ENCODE measurements around the gene FNBP1. TPM values are rescaled to one million over a fixed set of nuclear protein-coding genes. Genes with fewer than 3 reads are reported as not detected.
"Not testable (repeated sequence)": the region's sequence is repeated elsewhere in the genome, so short reads cannot be mapped to it uniquely, and the experiment has no call there.

The FNBP1 gene
- total and polyA plus RNA-seq, 5 donors: 10.8 to 27.5 (median 26.3) TPM

- ATAC-seq: peak; percentile 72 to 83
- WGBS: 74% methylated on average over 8 of the region's 8 CpGs
- intact Hi-C loops (cut with DNase I): loop anchor here in 1 of 4 donors (10.0 kb wide), 1 partner anchor 147 kb away; the partner anchor contains the start of gene FNBP1
- no peak overlapping the region for H3K27ac ChIP-seq (ENCODE audit: low read length)
- no peaks in the 10 kb centered on the region for H3K4me1 ChIP-seq (ENCODE audit: control insufficient read depth, insufficient read depth, low read length)
- no peaks in the 10 kb centered on the region for H3K27me3 ChIP-seq (ENCODE audit: control insufficient read depth, insufficient read depth)
- H3K4me3 ChIP-seq (ENCODE audit: low read length): no peak overlapping the region
- H3K9me3 ChIP-seq (ENCODE audit: control insufficient read depth, low read length): no peaks in the 10 kb centered on the region
- DNase-seq: peak; percentile 57 to 81 (median 58)
Measured at GRCh38 chr9:129898185-129898584, 144.8 kb downstream of the FNBP1 start.

- intact Hi-C loops (cut with DNase I): loop anchor here in 1 of 4 donors (10.0 kb wide), 1 partner anchor 148 kb away; the partner anchor contains the start of gene FNBP1
- Histone ChIP-seq H3K4me3 (ENCODE audit: low read length) (no peak overlapping the region), H3K4me1 (ENCODE audit: control insufficient read depth, insufficient read depth, low read length) (no peaks in the 10 kb centered on the region), H3K9me3 (ENCODE audit: control insufficient read depth, low read length) (no peaks in the 10 kb centered on the region), H3K27me3 (ENCODE audit: control insufficient read depth, insufficient read depth) (no peaks in the 10 kb centered on the region), H3K27ac (ENCODE audit: low read length) (no peak overlapping the region)
- 96% methylated on average over 6 of the region's 6 CpGs for WGBS
- DNase-seq: no peak
- no peak for ATAC-seq
Measured at GRCh38 chr9:129897263-129897662, 145.7 kb downstream of the FNBP1 start.

- Histone ChIP-seq H3K4me3 (ENCODE audit: low read length) (no peak overlapping the region), H3K9me3 (ENCODE audit: control insufficient read depth, low read length) (no peaks in the 10 kb centered on the region), H3K27me3 (ENCODE audit: control insufficient read depth, insufficient read depth) (no peaks in the 10 kb centered on the region), H3K27ac (ENCODE audit: low read length) (no peak overlapping the region), H3K4me1 (ENCODE audit: control insufficient read depth, insufficient read depth, low read length) (no peaks in the 10 kb centered on the region)
- no peak for DNase-seq
- no peak for ATAC-seq
- intact Hi-C loops (cut with DNase I): loop anchor here in 1 of 4 donors (10.0 kb wide), 1 partner anchor 149 kb away; the partner anchor contains the start of gene FNBP1
- WGBS: 90% methylated on average over 17 of the region's 17 CpGs
Measured at GRCh38 chr9:129895376-129896268, 147.4 kb downstream of the FNBP1 start.

- WGBS: 85% methylated on average over 9 of the region's 9 CpGs
- H3K4me1 ChIP-seq (ENCODE audit: control insufficient read depth, insufficient read depth, low read length): no peaks in the 10 kb centered on the region
- intact Hi-C loops (cut with DNase I): loop anchor here in 1 of 4 donors (10.0 kb wide), 1 partner anchor 151 kb away; the partner anchor contains the start of gene FNBP1
- no peaks in the 10 kb centered on the region for H3K27me3 ChIP-seq (ENCODE audit: control insufficient read depth, insufficient read depth)
- no peaks in the 10 kb centered on the region for H3K9me3 ChIP-seq (ENCODE audit: control insufficient read depth, low read length)
- ATAC-seq: no peak
- no peak overlapping the region for H3K4me3 ChIP-seq (ENCODE audit: low read length)
- no peak for DNase-seq
- H3K27ac ChIP-seq (ENCODE audit: low read length): no peak overlapping the region
Measured at GRCh38 chr9:129894120-129894823, 148.7 kb downstream of the FNBP1 start.

- Histone ChIP-seq H3K9me3 (ENCODE audit: control insufficient read depth, low read length) (no peaks in the 10 kb centered on the region), H3K27me3 (ENCODE audit: control insufficient read depth, insufficient read depth) (no peaks in the 10 kb centered on the region), H3K4me1 (ENCODE audit: control insufficient read depth, insufficient read depth, low read length) (no peaks in the 10 kb centered on the region), H3K27ac (ENCODE audit: low read length) (no peak overlapping the region), H3K4me3 (ENCODE audit: low read length) (no peak overlapping the region)
- intact Hi-C loops (cut with DNase I): loop anchor here in 1 of 4 donors (10.0 kb wide), 1 partner anchor 153 kb away; the partner anchor contains the start of gene FNBP1
- ATAC-seq: no peak
- WGBS: 81% methylated on average over 4 of the region's 4 CpGs
- no peak for DNase-seq
Measured at GRCh38 chr9:129891569-129891968, 151.4 kb downstream of the FNBP1 start.

GRCh38 chr9:129890718-129891299 is 152.2 kb downstream of the FNBP1 start:
- WGBS: 85% methylated on average over 14 of the region's 14 CpGs
- not testable (repeated sequence) for H3K4me1 ChIP-seq (ENCODE audit: control insufficient read depth, insufficient read depth, low read length); ATAC-seq; DNase-seq; H3K27ac ChIP-seq (ENCODE audit: low read length); H3K9me3 ChIP-seq (ENCODE audit: control insufficient read depth, low read length); H3K4me3 ChIP-seq (ENCODE audit: low read length); H3K27me3 ChIP-seq (ENCODE audit: control insufficient read depth, insufficient read depth)
- intact Hi-C loops (cut with DNase I): loop anchor here in 1 of 4 donors (10.0 kb wide), 1 partner anchor 154 kb away; the partner anchor contains the start of gene FNBP1

- 72% methylated on average over 37 of the region's 37 CpGs for WGBS
- Histone ChIP-seq H3K4me1 (ENCODE audit: control insufficient read depth, insufficient read depth, low read length) (no peaks in the 10 kb centered on the region), H3K9me3 (ENCODE audit: control insufficient read depth, low read length) (no peaks in the 10 kb centered on the region), H3K27ac (ENCODE audit: low read length) (no peak overlapping the region), H3K27me3 (ENCODE audit: control insufficient read depth, insufficient read depth) (no peaks in the 10 kb centered on the region), H3K4me3 (ENCODE audit: low read length) (no peak overlapping the region)
- intact Hi-C loops (cut with DNase I): loop anchor here (5.0 to 10.0 kb wide), 3 partner anchors 152 to 205 kb away; partner anchors contain the start of gene FNBP1 (in 4 of the 4)
- ATAC-seq (no peak), DNase-seq (peak in 2 of 3 donors; percentile 76 to 79)
Measured at GRCh38 chr9:129889941-129890717, 152.9 kb downstream of the FNBP1 start.

GRCh38 chr9:129889122-129889940 is 153.7 kb downstream of the FNBP1 start:
- Histone ChIP-seq H3K27me3 (ENCODE audit: control insufficient read depth, insufficient read depth) (no peaks in the 10 kb centered on the region), H3K4me3 (ENCODE audit: low read length) (no peak overlapping the region), H3K27ac (ENCODE audit: low read length) (no peak overlapping the region), H3K4me1 (ENCODE audit: control insufficient read depth, insufficient read depth, low read length) (no peaks in the 10 kb centered on the region), H3K9me3 (ENCODE audit: control insufficient read depth, low read length) (no peaks in the 10 kb centered on the region)
- 87% methylated on average over 31 of the region's 31 CpGs for WGBS
- ATAC-seq: no peak
- DNase-seq: no peak
- intact Hi-C loops (cut with DNase I): loop anchor here in 3 of 4 donors (5.0 to 10.0 kb wide), 3 partner anchors 153 to 205 kb away; partner anchors contain the start of gene FNBP1 (in 3 of the 3)

- intact Hi-C loops (cut with DNase I): loop anchor here in 3 of 4 donors (5.0 to 10.0 kb wide), 3 partner anchors 154 to 206 kb away; partner anchors contain the start of gene FNBP1 (in 3 of the 3)
- no peak for ATAC-seq
- Histone ChIP-seq H3K4me3 (ENCODE audit: low read length) (peak overlapping the region; percentile 31), H3K27ac (ENCODE audit: low read length) (peak overlapping the region; percentile 40), H3K27me3 (ENCODE audit: control insufficient read depth, insufficient read depth) (no peaks in the 10 kb centered on the region), H3K9me3 (ENCODE audit: control insufficient read depth, low read length) (no peaks in the 10 kb centered on the region), H3K4me1 (ENCODE audit: control insufficient read depth, insufficient read depth, low read length) (no peaks in the 10 kb centered on the region)
- WGBS: 58% methylated on average over 29 of the region's 29 CpGs
- DNase-seq: peak in 2 of 3 donors; percentile 77 to 78
Measured at GRCh38 chr9:129888293-129889121, 154.5 kb downstream of the FNBP1 start.

All from right cardiac atrium (tissue), 5 donors.